GM19463 (cell line): ENCODE data around the gene SORL1.

Experiments
- ATAC-seq: cut with Tn5 transposase; IDR thresholded peaks from one replicate; pipeline ENCODE4 v1.9.1; 2021; ENCODE audit warnings: mild to moderate bottlenecking, moderate library complexity; ENCODE audit not compliant: unreplicated experiment

The SORL1 gene

GRCh38 chr11:121534131-121535093 is 82.3 kb downstream of the SORL1 start:
- ATAC-seq = no peak

DNA sequence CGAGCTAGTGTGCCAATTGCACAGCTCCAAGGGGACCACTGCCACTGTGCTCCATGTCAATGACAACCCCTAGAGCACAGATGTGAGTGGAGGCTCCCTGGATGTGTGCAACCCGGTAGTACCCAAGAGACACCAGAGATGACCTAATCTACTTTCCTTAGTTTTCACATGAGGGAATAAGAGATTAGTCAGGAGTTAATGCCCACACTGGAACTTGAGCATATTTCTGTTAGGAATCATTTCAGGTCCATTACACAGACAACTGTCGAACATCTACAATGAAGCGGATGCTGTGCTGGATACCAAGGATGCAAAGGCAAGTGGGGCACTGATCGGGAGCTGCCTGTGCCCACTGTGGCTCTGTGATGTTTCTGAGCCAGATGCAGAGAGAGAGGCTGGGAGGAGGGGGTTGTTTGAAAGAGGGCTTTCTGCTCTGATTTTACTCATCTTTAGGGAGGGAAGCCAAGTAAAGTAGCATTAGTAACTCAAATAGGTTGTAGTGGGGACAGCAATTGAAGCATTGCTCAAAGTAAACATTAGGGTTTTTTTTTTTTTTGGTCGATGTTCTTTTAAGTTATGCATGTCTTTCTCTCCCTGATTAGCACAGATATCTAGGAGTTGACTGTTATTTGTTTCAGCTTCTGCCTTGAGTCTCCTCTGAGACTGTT is 83.1 kb downstream of the SORL1 start:
- no peak for ATAC-seq

GRCh38 chr11:121536126-121536525 is 84.0 kb downstream of the SORL1 start:
- ATAC-seq = no peak

GRCh38 chr11:121538054-121538453 is 85.9 kb downstream of the SORL1 start:
- no peak for ATAC-seq

GRCh38 chr11:121539000-121539399 is 86.9 kb downstream of the SORL1 start:
- ATAC-seq = no peak

- ATAC-seq = no peak
Measured at GRCh38 chr11:121540627-121541026, 88.5 kb downstream of the SORL1 start.

DNA sequence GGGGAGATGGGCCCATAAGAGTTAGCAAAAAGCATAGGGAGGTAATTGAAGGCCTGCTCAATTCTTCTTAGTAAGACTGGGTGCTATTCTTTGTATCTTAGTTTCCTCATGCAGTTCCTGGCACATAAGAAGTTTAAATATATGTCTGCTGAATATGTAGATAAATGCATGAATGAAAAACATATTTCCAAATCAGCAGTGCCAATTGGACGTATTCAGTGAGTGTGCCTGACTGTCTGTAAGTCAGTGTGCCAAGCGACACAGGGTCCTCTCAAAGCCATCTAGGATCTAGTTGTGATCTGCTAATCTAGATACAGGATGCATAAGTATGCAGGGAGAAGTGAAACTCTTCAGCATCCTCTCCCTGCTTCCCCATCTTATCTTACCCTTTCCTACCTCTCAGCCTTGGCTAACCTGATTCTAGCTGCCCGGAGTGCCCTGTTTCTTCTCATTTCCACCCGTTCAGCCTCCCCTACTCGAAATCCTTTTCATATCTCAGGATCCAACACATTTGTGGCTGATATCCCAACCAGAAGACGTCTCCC is 91.8 kb downstream of the SORL1 start:
- ATAC-seq = no peak

GRCh38 chr11:121544956-121545355 is 92.8 kb downstream of the SORL1 start:
- no peak for ATAC-seq

DNA sequence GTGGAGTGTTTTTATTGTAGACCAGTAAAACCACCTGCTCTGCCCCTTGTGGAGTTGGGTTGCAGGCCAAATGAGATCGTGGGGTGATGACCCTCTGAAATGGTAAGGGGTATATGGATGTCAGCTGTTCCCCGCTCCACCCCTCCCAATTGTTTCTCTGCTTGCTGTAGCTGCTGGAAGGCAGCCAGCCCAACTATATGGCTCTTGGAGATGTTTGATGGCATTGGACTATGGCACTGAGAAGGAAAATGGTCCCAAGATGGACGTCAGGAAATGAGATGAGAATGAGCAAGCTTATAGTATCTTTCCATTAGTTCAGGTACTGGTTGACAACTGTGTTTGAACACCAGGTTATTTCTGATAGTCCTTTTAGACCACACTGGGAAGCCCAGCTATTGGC is 95.5 kb downstream of the SORL1 start:
- ATAC-seq = no peak

DNA sequence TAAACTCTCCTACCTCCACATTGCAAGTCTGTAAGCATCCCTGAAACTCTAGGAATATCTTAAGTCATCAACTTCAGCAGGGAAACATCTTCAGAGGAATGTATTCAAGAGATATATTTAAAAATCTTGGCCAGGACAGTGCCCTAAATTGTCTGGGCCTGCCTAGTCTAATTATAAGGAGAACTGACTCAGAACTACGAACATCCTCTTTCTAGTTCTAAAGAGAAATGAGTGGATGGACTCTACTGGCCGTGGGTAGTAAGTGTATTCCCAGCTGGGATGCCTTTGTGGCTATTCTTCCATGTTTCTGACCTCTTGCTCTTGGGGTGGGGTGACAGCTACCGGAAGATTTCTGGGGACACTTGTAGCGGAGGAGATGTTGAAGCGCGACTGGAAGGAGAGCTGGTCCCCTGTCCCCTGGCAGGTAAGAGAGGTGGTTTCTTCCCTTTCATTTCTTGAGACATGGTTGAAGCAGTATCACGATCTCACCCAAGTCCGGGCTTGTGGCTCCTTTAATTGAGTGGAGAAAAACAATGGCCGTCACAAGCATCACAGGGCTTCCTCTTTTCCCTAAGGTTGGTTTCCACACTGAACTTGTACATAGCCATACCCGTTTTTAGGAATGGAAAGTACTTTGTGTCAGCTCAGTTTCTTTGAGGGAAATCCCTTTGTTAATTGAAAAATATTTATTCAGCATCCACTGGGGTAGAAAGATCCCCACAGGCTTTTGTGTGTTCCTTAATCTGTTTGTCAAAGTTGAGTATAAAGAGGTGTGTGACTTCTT is 98.3 kb downstream of the SORL1 start:
- no peak for ATAC-seq

DNA sequence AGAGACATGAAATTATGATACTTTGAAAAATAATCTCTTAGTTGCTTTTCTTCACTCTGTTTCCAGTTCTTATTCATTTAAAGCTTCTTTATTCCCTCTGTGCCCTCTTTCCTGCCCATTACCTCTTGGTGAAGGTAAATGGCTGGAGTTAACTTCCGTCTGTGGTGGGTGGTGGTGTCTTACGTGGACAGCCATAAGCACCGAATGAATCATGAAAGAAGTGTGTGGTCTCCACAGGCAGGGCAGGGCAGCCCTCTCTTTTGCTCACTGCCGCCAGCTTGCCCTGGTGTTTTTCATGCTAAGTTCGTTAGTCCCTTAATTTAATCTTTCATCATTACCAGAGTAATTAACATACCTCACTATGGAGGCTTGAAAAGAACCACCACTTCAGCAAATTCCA is 99.3 kb downstream of the SORL1 start:
- ATAC-seq = no peak

DNA sequence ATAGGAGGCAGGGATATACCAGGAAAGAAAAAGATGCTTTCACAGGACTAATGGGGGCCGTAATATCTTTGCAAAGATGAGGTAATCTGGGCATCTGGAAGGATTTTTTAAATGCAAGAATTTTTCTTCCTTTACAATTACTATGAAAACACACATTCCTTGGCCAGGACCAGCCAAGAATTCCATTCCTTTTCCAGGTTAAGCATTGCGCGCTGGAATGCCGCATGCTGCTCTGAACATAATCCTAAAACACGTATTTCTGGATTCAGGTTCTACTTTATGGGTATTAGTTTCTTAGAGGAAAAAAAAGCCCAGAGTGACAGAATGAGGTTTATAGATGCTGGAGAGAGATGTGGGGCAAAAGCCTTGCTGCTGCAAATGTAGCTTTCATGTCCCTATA is 100.0 kb downstream of the SORL1 start:
- no peak for ATAC-seq

- ATAC-seq = no peak
Measured at GRCh38 chr11:121552644-121553043, 100.5 kb downstream of the SORL1 start.

- ATAC-seq = no peak
Measured at GRCh38 chr11:121553389-121553788, 101.3 kb downstream of the SORL1 start.

DNA sequence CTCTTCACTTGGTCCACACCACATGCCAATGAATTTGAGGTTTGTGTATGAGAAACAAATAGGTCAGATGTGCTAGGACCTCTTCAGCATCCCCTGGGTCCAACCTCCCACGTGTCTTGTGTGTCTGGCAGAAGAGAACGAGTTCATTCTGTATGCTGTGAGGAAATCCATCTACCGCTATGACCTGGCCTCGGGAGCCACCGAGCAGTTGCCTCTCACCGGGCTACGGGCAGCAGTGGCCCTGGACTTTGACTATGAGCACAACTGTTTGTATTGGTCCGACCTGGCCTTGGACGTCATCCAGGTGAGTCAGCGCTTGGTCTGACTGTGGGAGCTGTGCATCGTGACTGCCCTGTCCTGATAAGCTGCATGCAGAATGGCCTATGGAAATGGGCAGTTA is 101.7 kb downstream of the SORL1 start:
- ATAC-seq = no peak

DNA sequence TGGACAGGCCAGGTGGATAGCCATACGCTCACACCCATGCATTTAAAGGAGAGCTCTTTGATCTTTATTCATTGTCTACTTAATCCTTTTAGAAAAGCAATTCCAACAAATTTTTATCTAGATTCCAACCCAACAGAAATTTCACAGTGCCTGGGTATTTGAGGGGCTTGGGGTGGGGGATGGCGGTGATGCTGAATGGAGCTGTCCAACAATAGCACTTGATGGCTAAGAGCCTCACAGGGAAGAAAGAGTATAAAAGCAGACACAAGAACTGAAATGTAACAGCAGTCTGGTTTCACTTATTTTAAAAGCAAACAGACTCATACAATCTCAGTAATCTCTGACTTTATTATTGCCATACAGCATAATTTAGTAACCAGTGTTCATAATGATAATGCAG is 102.4 kb downstream of the SORL1 start:
- no peak for ATAC-seq

DNA sequence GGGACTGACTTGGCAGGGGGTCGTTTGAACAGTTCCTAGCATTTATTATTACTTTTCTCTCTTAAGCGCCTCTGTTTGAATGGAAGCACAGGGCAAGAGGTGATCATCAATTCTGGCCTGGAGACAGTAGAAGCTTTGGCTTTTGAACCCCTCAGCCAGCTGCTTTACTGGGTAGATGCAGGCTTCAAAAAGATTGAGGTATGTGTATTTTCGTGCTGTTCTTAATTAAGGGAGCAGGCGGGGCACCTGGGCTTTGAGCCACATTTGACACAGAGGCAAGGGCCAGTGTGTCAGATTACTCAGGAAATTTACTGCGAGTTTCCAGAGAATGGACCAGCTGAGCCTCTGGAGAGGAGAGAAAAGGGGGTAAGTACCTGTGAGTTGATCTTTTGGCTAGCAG is 103.0 kb downstream of the SORL1 start:
- ATAC-seq = no peak

DNA sequence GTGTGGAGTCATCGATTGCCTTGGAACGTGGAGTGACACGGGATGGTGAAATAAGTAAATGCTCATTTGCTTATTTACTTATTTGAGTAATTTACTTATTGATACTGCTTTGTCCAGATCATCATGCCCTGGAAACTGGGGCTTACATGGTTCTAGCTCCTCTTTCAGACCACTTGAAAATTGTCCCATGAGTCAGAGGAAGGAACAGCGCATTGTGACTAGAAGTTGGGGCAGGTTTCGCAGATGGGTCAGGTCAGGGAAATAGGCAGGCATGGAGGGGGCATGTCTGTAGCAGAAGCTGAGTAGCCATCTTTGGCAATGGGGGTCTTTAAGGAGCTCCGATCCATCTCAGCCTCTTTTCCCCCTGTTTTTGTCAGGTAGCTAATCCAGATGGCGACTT is 104.8 kb downstream of the SORL1 start:
- no peak for ATAC-seq

DNA sequence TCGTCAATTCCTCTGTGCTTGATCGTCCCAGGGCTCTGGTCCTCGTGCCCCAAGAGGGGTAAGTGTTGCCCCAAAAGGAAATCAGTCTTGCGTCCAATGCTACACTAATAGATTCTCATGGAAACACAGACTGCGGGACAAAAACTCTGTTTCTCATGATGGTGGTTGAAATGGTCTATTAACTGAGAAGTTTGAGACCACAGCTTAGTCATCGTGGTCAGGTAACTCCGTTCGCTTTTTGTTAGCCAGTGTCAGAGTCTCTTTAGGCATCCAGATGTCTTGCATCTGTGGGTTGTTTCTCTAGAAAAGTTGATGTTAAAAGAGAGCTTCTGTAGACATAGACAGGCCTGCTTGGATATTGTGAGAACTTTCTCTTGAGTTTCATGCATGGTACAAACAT is 105.2 kb downstream of the SORL1 start:
- ATAC-seq = peak; percentile 91

GRCh38 chr11:121559606-121560200 is 107.6 kb downstream of the SORL1 start:
- no peak for ATAC-seq

DNA sequence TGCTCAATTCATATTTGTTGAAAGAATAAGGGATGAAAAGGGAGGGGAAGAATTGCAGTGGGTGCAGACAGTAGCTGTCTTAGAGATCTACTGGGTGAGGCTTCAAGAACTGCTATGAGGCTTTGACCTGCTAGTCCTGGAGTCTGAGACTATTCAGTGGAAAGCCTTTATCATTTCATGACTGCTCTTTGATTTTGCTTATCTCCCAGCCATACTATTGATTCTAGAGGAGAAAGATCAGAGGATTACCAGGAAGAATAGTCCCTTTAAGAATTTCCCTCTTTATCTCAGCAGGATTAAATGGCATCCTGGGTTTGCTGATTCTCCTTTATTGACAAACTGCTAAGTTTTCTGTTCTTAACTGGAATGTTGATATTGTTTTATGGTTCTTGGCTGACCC is 108.1 kb downstream of the SORL1 start:
- ATAC-seq = no peak
